GM18867 (cell line): ENCODE measurements around the gene INTS4.
"Not testable (repeated sequence)": the region's sequence is repeated elsewhere in the genome, so short reads cannot be mapped to it uniquely, and the experiment has no call there.

ENCODE experiments used
- ATAC-seq: cut with Tn5 transposase; IDR thresholded peaks from one replicate; pipeline ENCODE4 v1.9.1; 2021; ENCODE audit warnings: mild to moderate bottlenecking, moderate library complexity; ENCODE audit not compliant: unreplicated experiment

Gene INTS4

DNA sequence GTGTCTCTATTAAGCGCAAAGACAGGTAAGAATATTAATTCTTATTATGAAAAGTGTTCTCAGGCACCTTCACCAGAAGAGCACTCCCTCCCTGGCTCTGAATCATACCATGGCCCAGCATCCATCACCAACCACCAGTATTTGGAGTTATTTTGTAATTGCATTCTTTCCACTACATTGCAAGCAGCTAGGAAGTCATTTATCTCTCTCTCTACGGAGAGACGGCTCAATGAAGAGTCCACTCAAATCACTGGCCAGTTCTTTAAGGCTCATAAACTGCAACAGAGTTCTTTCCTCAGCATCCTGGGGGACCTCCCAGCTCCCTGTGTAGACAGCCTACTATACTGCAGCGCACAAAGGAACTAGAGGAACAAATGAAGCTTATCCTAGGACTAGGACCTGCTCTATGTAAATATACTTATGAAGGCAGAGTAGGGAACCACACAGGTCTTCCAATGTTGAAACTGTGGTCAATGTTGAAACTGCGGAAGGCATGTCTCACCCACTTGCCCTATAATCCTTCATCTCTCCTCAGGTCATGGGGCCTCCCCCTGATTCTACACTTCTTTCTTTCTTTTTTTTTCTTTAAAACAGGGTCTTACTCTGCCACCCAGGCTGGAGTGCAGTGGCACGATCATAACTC lies 110.2 kb downstream of the INTS4 start:
- no peak for ATAC-seq

DNA sequence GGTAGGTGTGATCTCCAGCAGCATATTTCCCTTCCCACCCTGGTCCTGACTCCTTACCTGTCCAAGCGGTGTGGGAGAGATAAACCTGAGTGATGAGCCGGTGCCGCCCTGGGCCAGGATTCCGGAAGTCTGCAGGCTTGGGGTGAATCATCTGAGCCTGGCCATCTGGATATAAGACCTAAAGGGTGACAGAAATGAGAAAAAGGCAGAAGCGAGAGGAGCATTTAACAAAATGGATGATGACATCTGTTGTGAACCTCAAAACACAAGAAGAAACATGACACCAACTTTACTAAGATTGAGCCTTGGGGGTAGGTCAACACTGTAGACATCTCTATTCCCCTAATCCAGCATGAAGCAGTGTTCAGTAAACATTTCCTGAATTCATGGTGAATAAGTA lies 110.7 kb downstream of the INTS4 start:
- ATAC-seq = no peak

DNA sequence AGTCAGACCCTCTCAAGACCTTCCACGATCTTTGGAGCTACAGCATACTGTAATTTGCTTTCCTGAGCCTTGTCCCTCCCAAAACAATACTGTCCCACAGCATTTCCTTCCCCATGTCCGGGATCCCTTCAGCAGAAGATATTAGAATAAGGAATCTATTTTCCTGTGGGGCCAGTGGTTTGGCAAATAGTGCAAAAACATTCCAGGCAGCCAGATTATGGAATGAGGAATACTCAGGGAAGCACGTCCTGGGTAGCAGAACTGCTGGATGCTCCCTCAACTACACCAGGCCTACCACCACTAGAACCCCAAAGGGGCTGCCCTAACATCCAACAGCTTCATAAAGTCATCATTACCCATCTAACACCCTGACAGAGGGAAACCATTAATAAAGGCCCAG lies 112.1 kb downstream of the INTS4 start:
- no peak for ATAC-seq

DNA sequence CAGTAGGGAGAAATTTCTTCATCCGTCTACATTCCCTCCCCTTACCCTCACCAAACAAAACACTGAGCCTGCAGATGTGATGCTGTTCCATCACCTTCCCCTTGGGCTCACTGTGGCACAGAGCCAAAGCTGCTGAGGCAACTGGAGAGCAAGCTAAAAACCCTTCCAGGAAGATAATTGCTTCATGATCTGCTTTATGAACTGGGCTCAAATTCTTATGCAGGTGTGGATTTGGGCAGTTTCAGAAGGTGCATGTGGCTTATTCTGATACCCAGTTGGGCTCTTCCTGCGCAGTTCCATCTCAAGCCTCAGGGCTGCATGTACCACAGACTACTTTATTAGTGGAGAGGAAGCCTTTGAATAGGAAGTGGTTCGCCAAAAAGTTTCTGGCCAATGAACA lies 115.2 kb downstream of the INTS4 start:
- ATAC-seq = no peak

DNA sequence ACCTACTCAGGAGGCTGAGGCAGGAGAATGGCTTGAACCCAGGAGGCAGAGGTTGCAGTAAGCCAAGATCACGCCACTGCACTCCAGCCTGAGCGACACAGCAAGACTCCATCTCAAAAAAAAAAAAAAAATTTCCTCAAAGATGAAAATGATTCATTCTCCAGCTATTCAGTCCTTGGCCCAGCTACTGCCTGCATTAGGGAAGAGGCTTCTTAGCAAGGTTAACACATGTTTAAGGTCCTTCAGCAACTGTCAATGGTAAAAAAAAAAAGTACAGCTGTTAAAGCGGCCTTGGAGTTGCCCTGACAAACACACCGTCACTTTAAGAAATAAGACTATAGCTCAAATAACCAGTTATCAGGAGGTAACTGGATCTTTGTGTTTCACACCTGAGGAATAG lies 116.2 kb downstream of the INTS4 start:
- ATAC-seq = not testable (repeated sequence)

DNA sequence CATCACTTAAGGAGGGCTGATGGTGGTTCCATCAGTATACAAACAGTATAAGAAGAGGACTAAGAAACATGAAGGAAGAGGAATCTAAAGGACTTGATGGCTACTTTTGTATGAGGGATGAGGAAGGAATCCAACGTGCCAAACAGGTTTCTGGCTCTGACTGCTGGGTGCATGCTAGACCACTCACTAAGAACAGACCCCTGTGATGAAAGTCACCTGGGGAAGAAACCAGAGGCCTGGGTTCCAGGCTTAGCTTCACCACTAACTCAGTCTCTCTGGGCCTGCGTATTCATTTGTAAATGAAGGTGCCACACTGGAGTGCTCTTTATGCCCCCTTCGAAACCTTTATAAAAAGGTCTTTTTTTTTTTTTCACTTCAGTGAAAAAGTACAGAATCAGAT lies 118.4 kb downstream of the INTS4 start:
- no peak for ATAC-seq

DNA sequence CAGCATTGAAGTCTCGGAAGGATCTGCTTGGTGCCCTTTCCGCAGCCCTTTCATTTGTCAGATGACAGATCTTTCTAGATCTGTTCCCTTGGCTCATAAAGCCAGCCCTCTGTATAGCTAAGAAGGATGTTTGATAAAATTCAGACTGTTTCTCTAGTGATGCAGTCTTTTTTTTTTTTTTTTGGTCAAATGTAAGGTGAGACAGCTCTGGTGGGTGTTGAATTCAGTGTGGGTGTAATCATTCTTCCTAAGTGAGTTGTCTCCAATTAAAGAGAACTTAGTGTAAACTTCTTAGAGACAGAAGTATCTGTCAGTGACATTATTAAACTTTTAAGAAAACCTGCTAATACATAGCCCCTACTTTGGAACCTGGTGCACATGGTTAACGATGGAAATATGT lies 120.3 kb downstream of the INTS4 start:
- no peak for ATAC-seq

DNA sequence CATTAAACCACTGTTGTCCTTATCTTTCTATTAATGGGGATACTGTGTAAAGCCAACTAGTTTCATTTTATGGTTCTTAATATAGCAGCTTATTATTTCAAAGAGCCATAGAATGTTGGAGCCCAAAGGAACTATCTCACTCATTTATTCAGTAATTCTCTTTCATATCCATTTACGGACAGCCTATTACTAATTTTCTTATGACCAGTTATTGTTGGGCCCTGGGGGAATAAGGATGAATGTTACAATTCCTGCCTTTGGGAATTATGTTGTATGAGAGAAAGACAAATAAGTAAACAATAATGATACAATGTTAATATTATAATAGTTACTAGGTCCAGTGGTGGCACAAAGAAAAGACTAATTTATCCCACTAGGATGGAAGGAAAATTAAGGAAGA lies 121.1 kb downstream of the INTS4 start:
- no peak for ATAC-seq

DNA sequence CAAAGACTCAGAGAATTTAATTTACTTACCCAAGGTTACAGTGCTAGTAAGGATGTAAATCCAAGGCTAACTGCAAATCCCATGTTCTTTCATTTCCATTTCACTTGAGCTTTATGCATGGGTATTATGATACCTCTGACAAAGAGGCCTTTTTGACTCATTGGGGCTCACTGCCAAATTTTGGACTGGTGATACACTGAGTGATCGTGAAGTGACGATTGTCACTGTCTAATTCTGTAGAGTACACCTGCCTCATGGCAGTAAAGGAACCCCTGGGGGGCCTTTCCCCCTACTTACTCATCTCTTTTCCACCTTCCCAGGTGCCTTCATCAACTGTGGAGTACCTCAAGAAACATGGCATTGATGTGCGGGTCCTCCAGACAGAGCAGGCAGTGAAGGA lies 122.6 kb downstream of the INTS4 start:
- ATAC-seq = no peak

DNA sequence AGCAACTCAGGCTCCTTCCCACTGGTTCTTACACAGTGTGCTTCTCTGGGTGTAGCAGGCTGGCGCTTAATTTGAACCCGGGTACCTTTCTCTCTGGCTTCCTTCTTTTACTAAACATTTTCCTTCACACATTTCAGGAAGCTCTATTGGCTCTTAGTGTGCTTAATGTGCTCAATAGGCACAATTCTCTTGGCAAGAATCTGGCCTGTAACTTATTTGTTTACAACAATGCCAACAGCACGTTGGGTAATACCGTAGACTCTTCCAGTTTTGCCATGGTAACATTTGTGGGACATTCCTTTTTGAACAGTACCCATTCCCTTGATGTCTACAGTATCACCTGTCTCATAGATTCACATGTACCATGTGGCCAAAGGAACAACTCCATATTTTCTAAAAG lies 125.7 kb downstream of the INTS4 start:
- no peak for ATAC-seq

DNA sequence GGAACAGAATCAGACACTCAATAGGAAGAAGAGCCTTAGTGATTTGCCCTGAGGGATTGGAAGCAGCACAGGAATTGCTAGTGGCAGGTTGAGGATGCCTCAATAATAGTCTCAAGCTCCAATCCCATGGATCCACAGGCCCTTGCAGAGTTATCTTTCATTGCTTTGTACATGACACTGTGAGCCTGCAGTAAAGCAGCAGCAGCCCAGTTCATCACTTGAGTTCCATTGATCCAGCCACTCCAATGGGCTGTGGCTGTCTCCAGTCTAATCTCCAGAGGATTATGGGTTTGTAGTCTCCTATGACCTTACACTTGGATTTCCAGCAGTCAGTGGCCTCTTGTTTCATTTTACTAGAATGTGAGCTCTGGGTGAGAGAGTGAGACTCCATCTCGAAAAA lies 128.1 kb downstream of the INTS4 start:
- no peak for ATAC-seq

DNA sequence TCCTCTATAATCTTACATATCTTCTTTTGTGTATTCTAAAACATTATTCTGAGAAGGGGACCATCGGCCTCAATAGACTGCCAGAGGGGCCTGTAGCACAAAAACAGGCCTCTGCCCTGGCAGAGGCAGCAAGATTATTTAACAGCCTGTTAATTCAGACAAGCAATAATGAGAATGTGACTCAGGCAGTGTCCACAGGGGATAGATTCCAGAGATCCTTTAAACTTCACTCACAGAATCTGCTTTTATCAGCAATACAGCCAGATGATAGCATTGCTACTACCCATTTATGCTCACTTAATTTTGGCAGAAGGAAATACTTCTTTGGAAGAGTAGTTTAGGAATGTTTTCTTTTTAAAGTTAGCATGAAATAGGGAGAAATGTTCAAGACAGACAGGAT lies 128.7 kb downstream of the INTS4 start:
- no peak for ATAC-seq

DNA sequence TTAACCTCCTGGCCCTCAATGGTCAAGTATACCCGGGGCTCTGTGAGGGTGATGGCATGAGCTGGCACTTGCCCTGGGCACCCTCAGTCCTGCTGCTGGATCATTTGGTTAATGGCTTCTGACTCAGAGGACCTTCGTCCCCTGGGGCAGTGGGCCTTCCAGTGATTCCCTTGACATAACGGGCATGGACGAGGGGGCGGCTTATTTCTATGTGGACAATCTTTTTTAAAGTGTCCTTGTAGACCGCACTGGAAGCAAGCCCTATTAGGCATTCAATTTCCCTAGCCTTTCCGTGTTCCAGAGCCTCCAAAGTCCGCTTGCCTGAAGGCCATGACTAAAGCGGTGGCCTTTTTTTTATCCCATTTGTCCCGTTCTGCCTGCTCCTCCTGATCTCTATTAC lies 133.0 kb downstream of the INTS4 start:
- ATAC-seq = not testable (repeated sequence)

DNA sequence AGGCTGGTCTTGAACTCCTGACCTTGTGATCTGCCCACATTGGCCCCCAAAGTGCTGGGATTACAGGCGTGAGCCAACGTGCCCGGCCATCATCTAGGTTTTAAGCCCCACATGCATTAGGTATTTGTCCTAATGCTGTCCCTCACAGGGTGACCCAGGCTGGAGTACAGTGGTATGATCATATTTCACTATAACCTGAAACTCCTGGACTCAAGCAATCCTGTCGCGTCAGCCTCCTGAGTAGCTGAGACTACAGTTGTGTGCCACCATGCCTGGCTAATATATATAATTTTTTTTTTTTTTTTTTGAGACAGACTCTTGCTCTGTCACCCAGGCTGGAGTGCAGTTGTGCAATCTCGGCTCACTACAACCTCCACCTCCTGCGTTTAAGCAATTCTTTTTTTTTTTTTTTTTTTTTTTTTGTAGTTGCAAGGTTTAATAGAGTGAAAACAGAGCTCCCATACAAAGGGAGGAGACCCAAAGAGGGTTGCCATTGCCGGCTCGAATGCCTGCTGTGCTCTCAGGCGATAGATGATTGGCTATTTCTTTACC lies 136.5 kb downstream of the INTS4 start:
- ATAC-seq = not testable (repeated sequence)

DNA sequence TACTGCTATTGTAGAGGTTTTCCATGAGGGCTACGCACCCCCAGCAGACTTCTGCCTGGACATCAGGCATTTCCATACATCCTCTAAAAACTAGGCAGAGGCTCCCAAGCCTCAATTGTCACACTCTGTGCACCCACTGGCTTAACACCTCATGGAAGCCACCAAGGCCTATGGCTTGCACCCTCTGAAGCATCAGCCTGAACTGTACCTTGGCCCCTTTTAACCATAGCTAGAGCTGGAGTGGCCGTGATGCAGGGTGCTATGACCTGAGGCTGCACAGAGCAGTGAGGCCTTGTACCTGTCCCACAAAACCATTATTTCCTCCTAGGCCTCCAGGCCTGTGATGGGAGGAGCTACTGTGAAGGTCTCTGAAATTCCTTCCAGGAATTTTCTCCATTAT lies 139.6 kb downstream of the INTS4 start:
- ATAC-seq = no peak

DNA sequence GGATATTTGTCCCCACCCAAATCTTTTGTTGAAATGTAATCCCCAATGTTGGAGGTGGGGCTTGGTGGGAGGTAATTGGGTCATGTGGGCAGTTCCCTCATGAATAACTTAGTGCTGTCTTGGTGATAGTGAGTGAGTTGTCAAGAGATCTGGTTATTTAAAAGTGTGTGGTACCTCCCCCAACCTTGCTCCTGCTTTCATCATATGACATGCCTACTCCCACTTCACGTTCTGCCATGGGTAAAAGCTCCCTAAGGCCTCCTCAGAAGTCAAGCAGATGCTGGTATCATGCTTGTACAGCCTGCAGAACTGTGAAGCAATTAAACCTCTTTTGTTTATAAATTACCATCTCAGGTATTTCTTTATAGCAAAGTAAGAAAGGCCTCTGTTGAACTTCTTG lies 143.0 kb downstream of the INTS4 start:
- no peak for ATAC-seq

DNA sequence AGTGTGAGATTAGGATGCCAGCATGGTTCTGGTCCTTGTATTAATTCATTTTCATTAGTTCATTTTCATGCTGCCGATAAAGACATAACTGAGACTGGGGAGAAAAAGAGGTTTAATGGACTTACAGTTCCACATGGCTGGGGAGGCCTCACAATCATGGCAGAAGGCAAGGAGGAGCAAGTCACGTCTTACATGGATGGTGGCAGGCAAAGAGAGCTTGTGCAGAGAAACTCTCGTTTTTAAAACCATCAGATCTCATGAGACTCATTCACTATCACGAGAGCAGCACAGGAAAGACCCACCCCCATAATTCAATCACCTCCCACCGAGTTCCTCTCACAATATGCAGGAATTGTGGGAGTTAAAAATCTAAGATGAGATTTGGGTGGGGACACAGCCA lies 150.8 kb downstream of the INTS4 start:
- ATAC-seq = not testable (repeated sequence)

DNA sequence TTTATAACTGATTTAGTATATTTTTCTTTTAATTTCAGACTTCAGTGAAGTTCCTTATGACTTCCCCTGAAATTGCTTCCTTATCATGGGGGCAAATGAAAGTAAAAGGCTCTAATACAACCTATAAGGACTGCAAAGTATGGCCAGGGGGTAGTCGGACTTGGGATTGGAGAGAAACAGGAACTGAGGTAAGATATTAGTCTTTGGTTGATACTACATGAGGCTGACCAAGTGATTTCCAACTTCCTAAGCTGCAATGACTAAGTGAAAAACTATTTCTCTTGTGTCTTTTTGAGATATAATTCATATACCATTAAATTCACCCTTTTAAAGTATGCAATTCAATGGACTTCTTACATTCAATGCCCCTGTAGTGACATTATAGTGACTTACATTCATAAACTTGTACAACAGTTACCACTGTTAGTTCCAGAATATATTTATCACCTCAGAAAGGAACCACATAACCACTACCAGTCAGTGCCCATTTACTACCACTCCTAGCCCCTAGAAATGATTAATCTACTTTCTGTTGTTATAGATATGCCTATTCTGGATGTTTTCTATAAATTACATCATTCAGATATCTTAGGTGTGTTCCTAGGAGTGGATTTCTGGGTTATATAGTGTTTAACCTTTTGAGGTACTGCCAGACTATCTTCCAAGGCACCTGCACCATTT lies 151.9 kb downstream of the INTS4 start:
- no peak for ATAC-seq

DNA sequence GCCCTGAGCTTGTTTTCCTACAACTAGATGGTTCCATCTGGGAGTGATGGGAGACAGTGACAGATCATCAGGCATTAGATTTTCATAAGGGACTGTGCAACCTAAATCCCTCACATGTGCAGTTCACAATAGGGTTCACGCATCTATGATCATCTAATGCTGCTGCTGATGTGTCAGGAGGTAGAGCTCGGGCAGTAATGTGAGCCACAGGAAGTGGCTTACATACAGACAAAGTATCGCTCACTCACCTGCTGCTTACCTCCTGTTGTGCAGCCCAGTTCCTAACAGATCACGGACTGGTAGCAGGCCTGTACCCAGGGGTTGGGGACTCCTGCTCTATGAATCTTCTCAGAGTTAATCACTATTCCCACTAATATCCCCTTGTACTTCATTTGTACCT lies 161.2 kb downstream of the INTS4 start:
- no peak for ATAC-seq

DNA sequence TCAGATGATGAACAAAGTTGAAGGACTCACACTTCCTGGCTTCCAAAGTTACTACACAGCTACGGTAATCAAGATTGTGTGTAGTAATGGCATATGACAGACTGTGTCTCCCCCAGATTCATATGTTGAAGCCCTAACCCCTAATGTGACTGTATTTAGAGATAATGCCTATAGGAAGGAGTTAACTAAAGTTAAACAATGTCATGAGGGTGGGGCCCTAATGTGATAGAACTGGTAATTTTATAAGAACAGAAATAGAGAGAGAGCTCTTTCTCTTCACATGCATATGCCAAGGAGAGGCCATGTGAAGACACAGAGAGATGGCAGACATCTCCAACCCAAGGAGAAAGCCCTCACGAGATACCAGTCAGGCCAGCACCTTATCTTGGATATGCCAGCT lies 165.5 kb downstream of the INTS4 start:
- ATAC-seq = no peak
